ENCODE results near the gene CMSS1. TPM values are rescaled to one million over a fixed set of nuclear protein-coding genes. Genes with fewer than 3 reads are reported as not detected.

The CMSS1 gene
- total RNA-seq, 2 donors from 2014 or later: 18.5 to 27.6 TPM

GRCh38 chr3:99885851-99886250 lies 68.2 kb downstream of the CMSS1 start:
- DNase-seq (ENCODE audit: low spot score): no peak
- intact Hi-C loops (cut with DNase I): no loop called here

DNA sequence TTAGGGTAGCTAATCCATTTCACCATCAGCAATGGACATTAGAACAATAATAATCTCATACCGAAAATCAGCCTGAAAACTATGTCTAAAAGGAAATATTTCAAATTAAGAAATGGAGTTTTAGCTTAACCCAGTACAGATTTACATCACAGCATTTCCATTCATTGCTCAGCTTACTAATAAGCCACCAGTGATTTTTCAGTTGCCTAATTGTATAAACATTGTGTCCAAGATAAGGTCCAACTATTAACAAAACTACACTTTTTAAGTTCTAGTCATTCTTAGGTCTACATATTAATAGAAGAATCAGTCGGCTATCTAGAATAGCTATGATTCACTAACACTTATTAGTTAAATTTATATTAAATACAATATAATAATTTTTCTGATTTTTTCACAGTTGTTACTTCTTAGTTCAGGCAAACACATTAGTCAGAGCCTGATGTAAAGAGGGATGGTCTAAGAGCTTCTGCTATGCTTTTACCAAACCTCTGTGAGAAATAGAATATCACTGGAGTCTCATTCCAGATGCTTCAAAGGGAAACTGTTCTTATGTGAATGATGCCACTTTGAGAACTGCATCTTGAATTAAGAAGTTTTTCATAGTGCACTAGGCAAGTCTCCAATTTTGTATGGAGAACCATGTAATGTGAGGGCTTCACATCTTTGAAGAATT lies 74.1 kb downstream of the CMSS1 start:
- intact Hi-C loops (cut with DNase I): no loop called here
- DNase-seq (ENCODE audit: low spot score): no peak

- intact Hi-C loops (cut with DNase I): no loop called here
- DNase-seq (ENCODE audit: low spot score): no peak
Measured at GRCh38 chr3:99892332-99892731, 74.7 kb downstream of the CMSS1 start.

DNA sequence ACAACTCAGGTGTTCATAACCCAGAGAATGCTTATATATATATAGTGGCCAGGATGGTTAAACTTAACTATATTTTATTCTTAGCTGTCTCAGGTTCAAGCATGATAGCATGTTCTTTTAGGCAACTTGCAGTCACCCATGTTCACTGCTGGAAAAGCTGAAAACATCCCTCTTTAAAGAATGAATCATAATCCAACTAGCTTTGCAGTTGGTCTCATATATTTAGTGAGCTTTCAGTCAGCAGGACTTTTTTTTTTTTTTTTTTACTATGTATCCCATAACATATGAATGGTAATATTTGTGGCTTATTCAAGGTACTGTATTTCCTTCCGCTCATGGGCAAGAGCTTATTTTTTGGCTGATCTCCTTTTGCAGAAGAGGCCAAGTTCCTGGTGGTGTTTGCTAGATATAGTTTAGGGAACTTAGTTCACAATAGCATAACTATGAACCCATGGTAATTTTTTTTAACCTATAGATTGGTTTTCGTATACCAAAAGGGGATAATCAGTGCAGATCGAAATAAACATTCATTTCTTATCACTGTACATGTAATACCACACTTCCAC lies 77.6 kb downstream of the CMSS1 start:
- no peak for DNase-seq (ENCODE audit: low spot score)
- intact Hi-C loops (cut with DNase I): no loop called here

DNA sequence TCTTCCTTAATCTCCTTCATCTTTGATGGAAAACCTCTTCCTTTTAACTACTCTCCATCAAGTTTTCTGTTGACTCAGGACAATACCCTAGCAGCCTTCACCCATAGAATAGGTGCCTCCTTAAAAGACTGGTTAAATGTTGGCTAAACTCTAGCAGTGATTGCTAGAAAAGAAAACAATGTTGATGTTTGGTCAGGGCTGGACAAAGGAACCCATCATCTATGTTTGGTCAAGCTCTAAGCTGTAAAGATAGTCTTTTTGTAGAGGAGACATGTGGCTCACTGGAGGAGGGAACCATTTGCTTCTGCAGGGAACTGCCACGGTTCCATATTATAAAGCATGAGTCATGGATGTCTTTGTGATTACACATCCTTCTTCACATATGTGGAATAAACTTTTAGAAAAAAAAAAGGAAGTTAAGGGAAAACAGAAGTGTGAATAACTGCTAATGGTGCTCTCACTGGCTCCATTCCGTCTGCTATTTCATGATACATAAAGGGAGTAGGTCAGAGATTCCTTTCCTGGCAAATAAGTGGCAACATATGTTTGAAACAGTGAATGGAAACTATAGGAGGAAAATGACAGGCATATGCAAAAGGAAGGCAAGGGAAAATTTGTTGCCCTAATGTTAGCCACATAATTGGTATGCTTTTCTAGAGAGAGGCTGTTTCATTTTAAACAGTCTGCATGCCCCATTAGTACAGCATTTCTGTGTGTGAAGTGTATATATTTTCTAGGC lies 78.2 kb downstream of the CMSS1 start:
- no peak for DNase-seq (ENCODE audit: low spot score)
- intact Hi-C loops (cut with DNase I): no loop called here

GRCh38 chr3:99896482-99896881 lies 78.8 kb downstream of the CMSS1 start:
- intact Hi-C loops (cut with DNase I): no loop called here
- DNase-seq (ENCODE audit: low spot score): no peak

DNA sequence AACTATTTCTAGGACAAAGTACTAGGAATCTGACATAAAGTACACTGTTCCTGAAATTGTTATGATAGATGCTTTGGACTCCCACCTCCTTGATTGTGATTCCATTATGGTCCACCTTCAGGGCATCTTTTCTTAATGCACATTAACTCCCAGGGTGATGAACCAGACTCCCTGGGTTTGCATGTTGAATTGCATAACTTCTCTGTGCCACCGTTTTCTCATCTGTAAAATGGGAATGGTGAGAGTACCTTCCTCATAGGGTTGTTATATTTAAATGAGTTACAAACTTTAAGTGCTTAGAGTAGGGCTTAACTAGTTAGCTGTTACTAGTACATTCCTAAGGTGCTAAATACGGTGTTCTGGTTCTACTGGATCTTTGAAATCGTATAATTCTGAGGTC lies 81.9 kb downstream of the CMSS1 start:
- intact Hi-C loops (cut with DNase I): no loop called here
- DNase-seq (ENCODE audit: low spot score): no peak

DNA sequence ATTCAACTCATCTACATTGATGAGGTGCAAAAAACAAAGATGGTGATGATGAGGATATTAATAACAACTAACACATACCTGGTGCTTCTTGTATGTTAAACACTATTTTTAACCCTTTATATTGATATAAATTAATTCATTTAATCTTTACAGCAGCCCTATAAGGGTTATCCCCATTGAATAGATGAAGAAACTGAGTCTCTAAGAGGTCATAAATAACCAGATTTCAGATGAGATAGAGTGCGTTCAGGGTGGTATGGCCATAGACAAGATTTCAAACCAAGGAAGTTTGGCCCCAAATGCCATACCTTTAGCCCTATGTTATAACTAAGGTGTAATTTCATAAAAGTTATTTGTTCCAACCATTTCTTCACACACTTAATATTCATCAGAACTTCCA lies 82.6 kb downstream of the CMSS1 start:
- intact Hi-C loops (cut with DNase I): no loop called here
- DNase-seq (ENCODE audit: low spot score): no peak

DNA sequence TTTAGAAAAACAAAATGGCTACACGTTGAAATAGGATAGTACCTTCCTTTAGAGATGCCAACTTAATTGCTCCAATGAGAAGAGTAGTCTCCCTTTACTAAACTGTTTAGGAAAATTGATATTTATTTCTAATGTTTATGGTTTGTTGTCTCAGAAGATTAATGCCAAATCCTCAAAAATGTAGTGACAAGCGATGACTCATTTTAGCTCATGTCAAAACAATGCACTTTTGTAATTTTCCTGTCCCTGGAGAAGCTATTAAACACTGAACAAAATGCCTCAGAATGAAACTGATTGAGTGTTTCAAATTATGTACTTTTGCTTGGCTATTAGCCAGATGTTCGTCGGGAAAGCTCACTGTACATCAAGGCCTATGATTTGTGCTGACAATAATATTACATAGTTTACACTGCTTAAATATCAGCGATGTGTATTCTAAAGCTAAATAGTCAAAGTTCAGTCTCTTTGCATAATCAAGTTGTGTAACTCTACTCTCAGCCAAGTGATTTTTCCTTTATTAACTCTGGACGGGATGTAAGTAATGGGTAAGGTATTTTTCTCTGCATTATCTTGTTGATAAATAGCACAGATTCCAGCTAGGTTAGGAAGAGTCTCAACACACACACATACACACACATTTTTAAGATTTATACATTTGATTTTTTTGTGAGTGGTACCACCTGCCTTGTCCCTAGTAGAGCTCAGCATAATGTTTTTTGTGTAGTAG lies 83.7 kb downstream of the CMSS1 start:
- no peak for DNase-seq (ENCODE audit: low spot score)
- intact Hi-C loops (cut with DNase I): no loop called here

DNA sequence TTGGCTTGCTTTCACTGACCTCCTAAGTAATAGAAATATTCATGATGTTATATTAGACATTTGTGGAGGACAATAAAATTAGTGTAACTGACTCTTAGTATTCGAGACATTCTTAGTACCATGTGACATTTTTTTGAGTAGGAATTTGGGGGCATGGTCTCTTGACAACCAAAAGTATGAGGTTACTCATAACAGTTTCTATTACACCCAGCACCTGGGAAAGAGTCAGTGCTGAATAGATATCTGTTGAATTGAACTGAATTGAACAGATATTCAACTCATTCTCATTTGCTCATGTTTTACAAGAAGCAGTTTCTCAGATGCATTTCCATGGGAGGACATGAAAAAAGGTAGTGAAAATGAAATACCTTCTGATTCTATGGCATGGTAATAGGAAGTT lies 84.4 kb downstream of the CMSS1 start:
- DNase-seq (ENCODE audit: low spot score): no peak
- intact Hi-C loops (cut with DNase I): no loop called here

DNA sequence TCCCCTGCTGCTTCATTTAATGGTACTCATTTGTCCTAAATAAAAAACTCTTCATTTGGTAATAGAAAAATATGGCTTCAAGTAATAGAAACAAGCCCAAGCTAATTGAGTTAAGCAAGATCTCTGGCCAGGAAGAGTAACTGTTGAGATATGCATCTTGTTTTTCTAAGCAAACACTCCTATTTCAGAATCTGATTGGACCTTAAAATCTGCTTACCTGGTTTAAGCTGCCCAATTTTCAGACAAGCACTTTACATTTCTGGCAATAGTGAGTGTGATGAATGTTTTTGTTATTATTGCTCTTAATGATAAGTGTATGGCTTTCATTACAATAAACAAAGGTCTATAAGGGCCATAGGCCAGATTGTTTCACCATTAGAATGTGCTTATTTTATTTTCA lies 86.2 kb downstream of the CMSS1 start:
- intact Hi-C loops (cut with DNase I): no loop called here
- DNase-seq (ENCODE audit: low spot score): no peak

- DNase-seq (ENCODE audit: low spot score): no peak
- intact Hi-C loops (cut with DNase I): no loop called here
Measured at GRCh38 chr3:99907959-99908544, 90.4 kb downstream of the CMSS1 start.

GRCh38 chr3:99909714-99910495 lies 92.2 kb downstream of the CMSS1 start:
- intact Hi-C loops (cut with DNase I): no loop called here
- no peak for DNase-seq (ENCODE audit: low spot score)

DNA sequence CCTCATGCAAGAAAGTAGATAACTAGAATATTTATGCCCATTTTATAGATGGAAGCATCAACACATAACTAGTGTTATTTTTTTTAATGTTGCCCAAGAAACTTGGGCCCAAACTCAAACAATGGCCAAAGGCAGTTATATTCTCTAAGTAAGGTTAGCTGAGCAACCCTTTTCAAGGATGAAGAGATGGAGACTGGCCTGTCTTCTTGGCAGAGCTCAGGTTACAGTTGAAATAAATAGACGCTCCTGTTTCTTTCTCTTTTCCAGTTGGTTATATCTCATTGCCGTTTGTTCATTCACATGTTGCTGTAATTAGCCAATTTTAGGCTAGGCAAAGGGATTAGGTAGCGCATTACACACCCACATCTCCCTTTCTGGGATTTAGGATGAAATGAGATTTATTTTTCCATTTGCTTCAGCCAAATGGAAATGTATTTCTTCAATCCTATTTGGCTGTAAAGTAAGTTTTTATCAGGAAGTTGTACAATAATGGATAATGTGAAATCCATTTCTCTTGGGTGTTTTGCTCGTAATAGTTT lies 93.2 kb downstream of the CMSS1 start:
- intact Hi-C loops (cut with DNase I): no loop called here
- DNase-seq (ENCODE audit: low spot score): no peak

- intact Hi-C loops (cut with DNase I): no loop called here
- DNase-seq (ENCODE audit: low spot score): no peak
Measured at GRCh38 chr3:99911433-99911832, 93.8 kb downstream of the CMSS1 start.

GRCh38 chr3:99915906-99916432 lies 98.3 kb downstream of the CMSS1 start:
- intact Hi-C loops (cut with DNase I): no loop called here
- no peak for DNase-seq (ENCODE audit: low spot score)

- intact Hi-C loops (cut with DNase I): no loop called here
- no peak for DNase-seq (ENCODE audit: low spot score)
Measured at GRCh38 chr3:99918715-99919114, 101.1 kb downstream of the CMSS1 start.

DNA sequence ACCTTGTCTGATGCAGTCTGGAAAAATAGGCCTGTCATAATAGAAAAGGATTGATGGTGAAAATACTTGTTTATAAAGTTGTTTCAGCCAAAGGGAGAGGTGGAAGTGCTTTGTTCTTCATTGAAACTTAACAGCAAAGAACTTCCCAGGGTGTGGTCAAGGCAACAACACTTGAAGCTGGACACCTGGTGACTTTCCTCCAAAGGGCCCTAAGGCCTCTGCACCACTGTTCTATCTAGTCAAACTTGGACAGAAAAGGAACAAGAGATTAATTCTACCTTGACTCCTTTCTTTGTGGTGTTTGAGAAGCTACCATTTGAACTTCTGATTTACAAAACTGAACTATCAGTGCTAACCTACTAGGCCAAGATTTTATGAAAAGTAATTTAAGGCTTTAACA lies 102.0 kb downstream of the CMSS1 start:
- intact Hi-C loops (cut with DNase I): no loop called here
- DNase-seq (ENCODE audit: low spot score): no peak

Data from posterior vena cava (tissue), 2 donors.